HepG2 (cell line): ENCODE results near the gene TTC28. TPM values are rescaled to one million over a fixed set of nuclear protein-coding genes. Genes with fewer than 3 reads are reported as not detected.

Source experiments
- ATAC-seq: fragments of 200-7000 bp; cut with Tn5 transposase; 3 replicates; pipeline ENCODE4 v1.9.1; 2020; ENCODE audit warnings: mild to moderate bottlenecking, moderate library complexity
- BruUV-seq: library from RNA; stranded (reverse); fragments of 400-500 nt; replicated peaks from 2 replicates; lab custom pipeline; 2021; lab: Mats Ljungman, UMichigan
- CTCF ChIA-PET: fragments of 300-600 bp; formaldehyde crosslinking; extraction: SDS; loops from one replicate; lab custom pipeline; 2021; ENCODE audit warnings: low total read pairs, inconsistent platforms, low intra/inter-chr PET ratio; lab: Yijun Ruan, JAX
- POLR2A ChIA-PET: fragments of 350-600 bp; sonication (Branson Sonifier 250); formaldehyde crosslinking; loops from one replicate; lab custom pipeline; 2020; ENCODE audit warnings: antibody characterized with exemption, inconsistent platforms; lab: Yijun Ruan, JAX
- DNase-seq: peaks from one replicate; pipeline ENCODE4 v3.0.0-alpha.2; 2015; ENCODE audit warnings: low spot score
- FAIRE-seq: peaks from 3 replicates; lab custom pipeline; 2011; peaks lifted over from hg19 to GRCh38; lab: Jason Lieb, UNC
- H2AFZ ChIP-seq: one replicate; pipeline ENCODE4 v1.6.1; 2011; ENCODE audit warnings: low read length, inconsistent platforms
- H3K27ac ChIP-seq: fragments of 300-600 bp; 3 replicates; pipeline ENCODE4 v1.8.0; 2011; ENCODE audit warnings: mixed run types, mild to moderate bottlenecking, mixed read lengths, low read length, inconsistent platforms; ENCODE audit not compliant: insufficient read depth; ENCODE audit errors: extremely low read length
- H3K27me3 ChIP-seq, 2 experiments: fragments of 200-600 bp in 1 of 2; 2 replicates in 1 of 2; 3 replicates in 1 of 2; pipeline versions ENCODE4 v1.6.0 to v1.8.0; 2011; ENCODE audit warnings: low read length in 2 of 2, mild to moderate bottlenecking in 2 of 2, moderate library complexity in 2 of 2, inconsistent platforms in 1 of 2; ENCODE audit not compliant: insufficient read depth in 2 of 2, control insufficient read depth in 1 of 2
- H3K36me3 ChIP-seq, 2 experiments: fragments of 200-600 bp in 1 of 2; replicated peaks in 1 of 2; 2 replicates in 1 of 2; 3 replicates in 1 of 2; pipeline versions ENCODE4 v1.5.1 to v1.8.0; 2011; ENCODE audit warnings: low read length in 2 of 2, inconsistent platforms in 1 of 2; ENCODE audit not compliant: insufficient read depth in 2 of 2, control insufficient read depth in 1 of 2
- H3K4me1 ChIP-seq: 2 replicates; pipeline ENCODE4 v1.5.1; 2012; ENCODE audit warnings: low read length, inconsistent platforms; ENCODE audit not compliant: insufficient read depth
- H3K4me2 ChIP-seq: 2 replicates; pipeline ENCODE4 v1.6.0; 2011; ENCODE audit warnings: low read depth, low read length, inconsistent platforms
- H3K4me3 ChIP-seq, 3 experiments: fragments of 200-600 bp in 1 of 3; sonication (generic), shearing (Covaris generic) in 1 of 3; replicated peaks in 1 of 3; 2 replicates each; pipeline ENCODE4 v1.5.1; 2011 to 2016; ENCODE audit warnings: low read length in 3 of 3, inconsistent platforms in 2 of 3, low read depth in 2 of 3, mild to moderate bottlenecking in 2 of 3, control low read depth in 1 of 3, mixed read lengths in 1 of 3; ENCODE audit not compliant: insufficient read depth in 1 of 3
- H3K79me2 ChIP-seq: one replicate; pipeline ENCODE4 v1.6.1; 2011; ENCODE audit warnings: low read length, inconsistent platforms; ENCODE audit not compliant: insufficient read depth
- H3K9ac ChIP-seq: 2 replicates; pipeline ENCODE4 v1.6.0; 2011; ENCODE audit warnings: mild to moderate bottlenecking, low read depth, low read length, inconsistent platforms; ENCODE audit not compliant: insufficient read depth
- H3K9me3 ChIP-seq: 2 replicates; pipeline ENCODE4 v1.5.1; 2012; ENCODE audit warnings: mild to moderate bottlenecking, low read length
- H4K20me1 ChIP-seq: 2 replicates; pipeline ENCODE4 v1.6.0; 2011; ENCODE audit warnings: inconsistent platforms, mild to moderate bottlenecking, low read length, moderate library complexity; ENCODE audit not compliant: insufficient read depth
- ARNT ChIP-seq: fragments of 450-650 bp; IDR thresholded peaks from 2 replicates; pipeline ENCODE4 v1.6.1; 2017
- ETV6 ChIP-seq: sonication (generic); formaldehyde crosslinking; conservative IDR thresholded peaks from 2 replicates; pipeline ENCODE4 v1.4.0; 2020; ENCODE audit warnings: missing genetic modification reagents
- GMEB2 ChIP-seq: IDR thresholded peaks from 2 replicates; pipeline ENCODE4 v1.6.1; 2016; ENCODE audit warnings: missing biosample characterization, missing genetic modification reagents, low read depth
- NKX3-1 ChIP-seq: sonication (generic); formaldehyde crosslinking; IDR thresholded peaks from 2 replicates; pipeline ENCODE4 v1.5.0; 2020; ENCODE audit warnings: missing genetic modification reagents
- SMAD9 ChIP-seq: sonication (generic); formaldehyde crosslinking; IDR thresholded peaks from 2 replicates; pipeline ENCODE4 v1.5.1; 2020; ENCODE audit warnings: mild to moderate bottlenecking, missing genetic modification reagents
- SP2 ChIP-seq: sonication (generic); formaldehyde crosslinking; IDR thresholded peaks from 2 replicates; pipeline ENCODE4 v1.5.1; 2020; ENCODE audit warnings: mild to moderate bottlenecking, missing genetic modification reagents
- ZNF101 ChIP-seq: sonication (generic); formaldehyde crosslinking; IDR thresholded peaks from 2 replicates; pipeline ENCODE4 v1.4.0; 2020; ENCODE audit warnings: mild to moderate bottlenecking, low read depth, missing genetic modification reagents, borderline replicate concordance
- ZNF414 ChIP-seq: sonication (generic); formaldehyde crosslinking; IDR thresholded peaks from 2 replicates; pipeline ENCODE4 v1.5.0; 2020; ENCODE audit warnings: missing genetic modification reagents
- ZNF563 ChIP-seq: sonication (generic); formaldehyde crosslinking; IDR thresholded peaks from 2 replicates; pipeline ENCODE4 v1.8.0; 2022; ENCODE audit warnings: mild to moderate bottlenecking, moderate library complexity, missing genetic modification reagents
- ZNF782 ChIP-seq: sonication (generic); formaldehyde crosslinking; IDR thresholded peaks from 2 replicates; pipeline ENCODE4 v1.4.0; 2020; ENCODE audit warnings: missing genetic modification reagents, mild to moderate bottlenecking, borderline replicate concordance
- ZSCAN12 ChIP-seq: sonication (generic); formaldehyde crosslinking; IDR thresholded peaks from 2 replicates; pipeline ENCODE4 v1.9.0; 2021; ENCODE audit warnings: mild to moderate bottlenecking, missing genetic modification reagents
- WGBS: methylation state at CpG from one replicate; pipeline ENCODE4 v1.1.6; 2017; ENCODE audit warnings: low lambda C conversion rate; 5-methylcytosine and 5-hydroxymethylcytosine counted together
- in situ Hi-C: cut with HindIII; loops from 2 replicates; pipeline ENCODE4 v1.10.0; 2017; ENCODE audit warnings: low pct_unique_long_range_greater_than_20kb; ENCODE audit not compliant: extremely low pct_ligation_motif_present
- intact Hi-C: fragments of 100-400 bp; cut with micrococcal nuclease; formaldehyde crosslinking; loops from one replicate; pipeline ENCODE4 v1.10.0; 2022; ENCODE audit not compliant: unreplicated experiment
- polyA plus RNA-seq, 8 experiments: library from polyadenylated mRNA; depleted of rRNA in 3 of 8; stranded (reverse) in 7 of 8; unstranded in 1 of 8; fragments of >200 nt; fragmentation: Illumina TruSeq in 4 of 8; extraction: Trizol in 4 of 8; gene quantifications; 2 replicates each; pipeline versions ENCODE4 v1.2.1 to v1.2.3, GENCODE V29; 2011 to 2016; ENCODE audit warnings: low read depth in 4 of 8, missing spikeins in 1 of 8, mixed read lengths in 1 of 8; ENCODE audit not compliant: insufficient read depth in 1 of 8
- total RNA-seq, 5 experiments: library from RNA; depleted of rRNA; stranded (reverse); fragments of >200 nt; fragmentation: Illumina TruSeq; extraction: Trizol; gene quantifications; 2 replicates each; pipeline ENCODE4 v1.2.3, GENCODE V29; 2016; ENCODE audit warnings: low read depth in 1 of 5

The TTC28 gene
- total and polyA plus RNA-seq, 2 of the 13 experiments (the other 11 are each of a cell fraction or from before 2014, with no cell fraction given): 4.2 to 13.1 TPM

- ATAC-seq (no peak), DNase-seq (no peak), FAIRE-seq (no peak)
- no peak overlapping the region for H3K4me2 ChIP-seq
- no peaks in the 10 kb centered on the region for H3K9me3 ChIP-seq
- no TSS peak for BruUV-seq
- no peak overlapping the region for H3K27ac ChIP-seq
- POLR2A ChIA-PET: no interaction called here
- no peak overlapping the region for H2AFZ ChIP-seq
- TF ChIP-seq ZNF101 (CRISPR knock-in tag) (no peak), ETV6 (CRISPR knock-in tag) (no peak), SP2 (CRISPR knock-in tag) (no peak), ZNF782 (CRISPR knock-in tag) (no peak), GMEB2 (CRISPR knock-in tag) (no peak), ARNT (no peak), SMAD9 (CRISPR knock-in tag) (no peak), ZSCAN12 (CRISPR knock-in tag) (no peak), ZNF414 (CRISPR knock-in tag) (no peak), NKX3-1 (CRISPR knock-in tag) (no peak), ZNF563 (CRISPR knock-in tag) (no peak)
- WGBS: 94% methylated on average over 2 of the region's 2 CpGs
- no peaks in the 10 kb centered on the region for H3K27me3 ChIP-seq
- H4K20me1 ChIP-seq: no peaks in the 10 kb centered on the region
- CTCF ChIA-PET: no interaction called here
- in situ Hi-C loops: no loop called here
- no peak overlapping the region for H3K4me3 ChIP-seq
- H3K79me2 ChIP-seq: no peaks in the 10 kb centered on the region
- H3K9ac ChIP-seq: no peak overlapping the region
- H3K36me3 ChIP-seq: no peaks in the 10 kb centered on the region
- H3K4me1 ChIP-seq: no peaks in the 10 kb centered on the region
- intact Hi-C loops: no loop called here
These were observed 419.8 kb downstream of the TTC28 start for GRCh38 chr22:28259774-28260312.
